Keratinocyte (primary cell): ENCODE results near the gene RNU5B-1.

Source experiments
- EZH2 ChIP-seq: IDR thresholded peaks from one replicate; pipeline ENCODE4 v1.6.1; 2012; ENCODE audit warnings: inconsistent platforms, mild to moderate bottlenecking, low read length, moderate library complexity
- TF ChIP-seq, protein P1 (sequence below), 3 experiments: IDR thresholded peaks in 1 of 3; conservative IDR thresholded peaks in 1 of 3; optimal IDR thresholded peaks in 1 of 3; 2 replicates in 2 of 3; 3 replicates in 1 of 3; pipeline versions ENCODE3 to v1.5.1; 2011; ENCODE audit warnings: low read length in 3 of 3, mild to moderate bottlenecking in 3 of 3, moderate library complexity in 2 of 3, control low read depth in 1 of 3, inconsistent platforms in 1 of 3; ENCODE audit not compliant: insufficient read depth in 2 of 3; ENCODE audit errors: extremely low read depth in 1 of 3

DNA sequence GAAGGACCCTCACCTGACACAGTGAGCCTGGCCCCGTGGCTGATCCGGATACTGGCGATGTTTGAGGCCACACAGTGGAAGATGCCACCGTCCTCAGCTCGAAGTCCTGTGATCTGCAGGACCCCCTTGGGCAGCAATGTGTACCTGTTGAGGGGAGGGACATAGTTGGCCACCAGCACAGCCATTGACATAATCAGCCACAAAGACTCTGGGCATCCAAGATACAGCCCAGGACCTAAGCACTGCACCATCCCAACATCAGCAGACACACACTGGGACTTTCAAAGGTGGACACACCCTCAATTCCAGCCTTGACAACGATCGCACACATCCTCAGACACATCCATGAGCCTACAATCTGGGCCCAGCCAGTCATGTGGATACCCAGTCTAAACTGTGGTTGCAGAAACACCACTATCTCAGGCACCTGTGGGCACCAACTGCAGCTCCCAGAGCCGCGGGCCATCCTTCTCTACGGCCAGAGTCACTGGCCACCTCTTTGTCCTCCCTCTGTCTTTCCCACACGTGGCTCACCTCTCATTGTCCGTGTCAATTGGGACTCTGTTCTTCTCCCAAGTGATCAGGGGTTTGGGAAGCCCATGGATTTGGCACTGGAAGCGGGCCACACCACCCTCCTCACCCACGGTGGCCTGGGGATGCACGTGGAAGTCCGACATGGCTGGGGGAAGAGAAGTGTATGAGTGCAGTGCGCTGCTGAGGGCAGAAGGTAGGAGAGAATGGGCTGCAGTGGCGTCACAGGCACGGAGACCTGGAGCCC, 31.0 kb downstream of the RNU5B-1 start:
- TF ChIP-seq, protein P1, sequence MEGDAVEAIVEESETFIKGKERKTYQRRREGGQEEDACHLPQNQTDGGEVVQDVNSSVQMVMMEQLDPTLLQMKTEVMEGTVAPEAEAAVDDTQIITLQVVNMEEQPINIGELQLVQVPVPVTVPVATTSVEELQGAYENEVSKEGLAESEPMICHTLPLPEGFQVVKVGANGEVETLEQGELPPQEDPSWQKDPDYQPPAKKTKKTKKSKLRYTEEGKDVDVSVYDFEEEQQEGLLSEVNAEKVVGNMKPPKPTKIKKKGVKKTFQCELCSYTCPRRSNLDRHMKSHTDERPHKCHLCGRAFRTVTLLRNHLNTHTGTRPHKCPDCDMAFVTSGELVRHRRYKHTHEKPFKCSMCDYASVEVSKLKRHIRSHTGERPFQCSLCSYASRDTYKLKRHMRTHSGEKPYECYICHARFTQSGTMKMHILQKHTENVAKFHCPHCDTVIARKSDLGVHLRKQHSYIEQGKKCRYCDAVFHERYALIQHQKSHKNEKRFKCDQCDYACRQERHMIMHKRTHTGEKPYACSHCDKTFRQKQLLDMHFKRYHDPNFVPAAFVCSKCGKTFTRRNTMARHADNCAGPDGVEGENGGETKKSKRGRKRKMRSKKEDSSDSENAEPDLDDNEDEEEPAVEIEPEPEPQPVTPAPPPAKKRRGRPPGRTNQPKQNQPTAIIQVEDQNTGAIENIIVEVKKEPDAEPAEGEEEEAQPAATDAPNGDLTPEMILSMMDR (optimal IDR thresholded peaks at IDR 0.05 in 1 of 3, IDR thresholded peaks at IDR 0.05 in 1 of 3, conservative IDR thresholded peaks at IDR 0.05 in 1 of 3; ENCODE audit: extremely low read depth in 1 of 3, insufficient read depth in 2 of 3, low read length in 3 of 3) = no peak
- no peak for TF ChIP-seq EZH2
